ENCODE measurements around the gene MYH11.

Gene MYH11

GRCh38 chr16:15786501-15786900 lies 70.3 kb downstream of the MYH11 start:
- no peak overlapping the region for H3K4me3 ChIP-seq (ENCODE audit: low read depth, low read length)
- TF ChIP-seq CTCF (IDR thresholded peaks at IDR 0.05; ENCODE audit: low read depth, low read length) (no peak), POLR2A (IDR thresholded peaks at IDR 0.05; ENCODE audit: extremely low read depth, insufficient read length) (no peak), MYC (IDR thresholded peaks at IDR 0.05; ENCODE audit: low read depth, low read length) (no peak), MAX (IDR thresholded peaks at IDR 0.05; ENCODE audit: low read depth, low read length) (no peak)
- DNase-seq (ENCODE audit: low read depth) = no peak

- no peak for DNase-seq (ENCODE audit: low read depth)
- TF ChIP-seq CTCF (IDR thresholded peaks at IDR 0.05; ENCODE audit: low read depth, low read length) (no peak), MAX (IDR thresholded peaks at IDR 0.05; ENCODE audit: low read depth, low read length) (no peak), POLR2A (IDR thresholded peaks at IDR 0.05; ENCODE audit: extremely low read depth, insufficient read length) (no peak), MYC (IDR thresholded peaks at IDR 0.05; ENCODE audit: low read depth, low read length) (no peak)
These were observed 71.3 kb downstream of the MYH11 start for GRCh38 chr16:15785386-15786059.

GRCh38 chr16:15783985-15784384 lies 72.8 kb downstream of the MYH11 start:
- no peak overlapping the region for H3K4me3 ChIP-seq (ENCODE audit: low read depth, low read length)
- no peak for TF ChIP-seq POLR2A (IDR thresholded peaks at IDR 0.05; ENCODE audit: extremely low read depth, insufficient read length)
- TF ChIP-seq MYC (IDR thresholded peaks at IDR 0.05; ENCODE audit: low read depth, low read length) = no peak
- TF ChIP-seq MAX (IDR thresholded peaks at IDR 0.05; ENCODE audit: low read depth, low read length) = no peak
- no peak for TF ChIP-seq CTCF (IDR thresholded peaks at IDR 0.05; ENCODE audit: low read depth, low read length)
- DNase-seq (ENCODE audit: low read depth) = no peak

More at GRCh38 chr16:15785386-15786059, 71.3 kb downstream of the MYH11 start:
- no peak overlapping the region for H3K4me3 ChIP-seq (ENCODE audit: low read depth, low read length)

- TF ChIP-seq CTCF (IDR thresholded peaks at IDR 0.05; ENCODE audit: low read depth, low read length) = peak; percentile 46
- TF ChIP-seq MAX (IDR thresholded peaks at IDR 0.05; ENCODE audit: low read depth, low read length) = no peak
- H3K4me3 ChIP-seq (ENCODE audit: low read depth, low read length) = no peak overlapping the region
- DNase-seq (ENCODE audit: low read depth) = peak; percentile 57
These were observed 74.1 kb downstream of the MYH11 start for GRCh38 chr16:15782573-15783365.

- no peak for DNase-seq (ENCODE audit: low read depth)
- H3K4me3 ChIP-seq (ENCODE audit: low read depth, low read length) = no peak overlapping the region
- no peak for TF ChIP-seq POLR2A (IDR thresholded peaks at IDR 0.05; ENCODE audit: extremely low read depth, insufficient read length)
- no peak for TF ChIP-seq MYC (IDR thresholded peaks at IDR 0.05; ENCODE audit: low read depth, low read length)
- TF ChIP-seq MAX (IDR thresholded peaks at IDR 0.05; ENCODE audit: low read depth, low read length) = no peak
- TF ChIP-seq CTCF (IDR thresholded peaks at IDR 0.05; ENCODE audit: low read depth, low read length) = no peak
These were observed 75.2 kb downstream of the MYH11 start for GRCh38 chr16:15781650-15782049.
